Ishikawa (cell line): Measurements from ENCODE around the gene PLEKHH1.

ENCODE experiments used
- EGR1 ChIP-seq: IDR thresholded peaks from 2 replicates; pipeline ENCODE4 v1.6.1; 2012
- TF ChIP-seq, protein P1 (sequence below): IDR thresholded peaks from 2 replicates; pipeline ENCODE4 v1.6.1; 2012; ENCODE audit warnings: low read depth, mild to moderate bottlenecking

DNA sequence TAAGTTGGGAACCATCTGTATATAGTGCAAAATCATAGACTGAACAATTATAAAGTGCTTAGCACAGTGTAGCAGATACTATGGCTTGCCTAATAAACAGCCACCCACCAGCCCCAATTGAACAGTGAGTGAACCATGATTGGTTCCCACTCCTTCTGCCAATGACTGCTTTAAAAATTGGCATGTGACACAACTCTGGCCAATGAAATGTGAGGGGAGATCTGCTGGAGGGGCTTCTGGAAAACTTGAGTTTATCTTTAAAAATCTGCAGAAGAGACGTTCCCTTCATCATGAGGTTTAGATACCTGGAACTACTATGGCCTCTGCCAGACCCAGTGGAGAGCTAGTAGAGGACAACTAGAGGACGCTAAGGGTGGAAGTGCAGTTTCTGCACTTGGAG, 62.3 kb downstream of the PLEKHH1 start:
- TF ChIP-seq, protein P1, sequence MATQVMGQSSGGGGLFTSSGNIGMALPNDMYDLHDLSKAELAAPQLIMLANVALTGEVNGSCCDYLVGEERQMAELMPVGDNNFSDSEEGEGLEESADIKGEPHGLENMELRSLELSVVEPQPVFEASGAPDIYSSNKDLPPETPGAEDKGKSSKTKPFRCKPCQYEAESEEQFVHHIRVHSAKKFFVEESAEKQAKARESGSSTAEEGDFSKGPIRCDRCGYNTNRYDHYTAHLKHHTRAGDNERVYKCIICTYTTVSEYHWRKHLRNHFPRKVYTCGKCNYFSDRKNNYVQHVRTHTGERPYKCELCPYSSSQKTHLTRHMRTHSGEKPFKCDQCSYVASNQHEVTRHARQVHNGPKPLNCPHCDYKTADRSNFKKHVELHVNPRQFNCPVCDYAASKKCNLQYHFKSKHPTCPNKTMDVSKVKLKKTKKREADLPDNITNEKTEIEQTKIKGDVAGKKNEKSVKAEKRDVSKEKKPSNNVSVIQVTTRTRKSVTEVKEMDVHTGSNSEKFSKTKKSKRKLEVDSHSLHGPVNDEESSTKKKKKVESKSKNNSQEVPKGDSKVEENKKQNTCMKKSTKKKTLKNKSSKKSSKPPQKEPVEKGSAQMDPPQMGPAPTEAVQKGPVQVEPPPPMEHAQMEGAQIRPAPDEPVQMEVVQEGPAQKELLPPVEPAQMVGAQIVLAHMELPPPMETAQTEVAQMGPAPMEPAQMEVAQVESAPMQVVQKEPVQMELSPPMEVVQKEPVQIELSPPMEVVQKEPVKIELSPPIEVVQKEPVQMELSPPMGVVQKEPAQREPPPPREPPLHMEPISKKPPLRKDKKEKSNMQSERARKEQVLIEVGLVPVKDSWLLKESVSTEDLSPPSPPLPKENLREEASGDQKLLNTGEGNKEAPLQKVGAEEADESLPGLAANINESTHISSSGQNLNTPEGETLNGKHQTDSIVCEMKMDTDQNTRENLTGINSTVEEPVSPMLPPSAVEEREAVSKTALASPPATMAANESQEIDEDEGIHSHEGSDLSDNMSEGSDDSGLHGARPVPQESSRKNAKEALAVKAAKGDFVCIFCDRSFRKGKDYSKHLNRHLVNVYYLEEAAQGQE, result no peak
- no peak for TF ChIP-seq EGR1
